IMR-90 (cell line): ENCODE data around the gene CD101. TPM values are rescaled to one million over a fixed set of nuclear protein-coding genes. Genes with fewer than 3 reads are reported as not detected.

ENCODE experiments used
- ATAC-seq: fragments of 200-7000 bp; cut with Tn5 transposase; 2 replicates; pipeline ENCODE4 v1.9.1; 2020; ENCODE audit warnings: low read depth, mild to moderate bottlenecking, moderate library complexity
- BruUV-seq: library from RNA; stranded (reverse); fragments of 400-500 nt; replicated peaks from 2 replicates; lab custom pipeline; 2021; lab: Mats Ljungman, UMichigan
- CTCF ChIA-PET: fragments of 300-600 bp; formaldehyde crosslinking; extraction: SDS; loops from one replicate; lab custom pipeline; 2021; ENCODE audit warnings: antibody characterized with exemption; lab: Yijun Ruan, JAX
- POLR2A ChIA-PET: fragments of 300-600 bp; sonication (Branson Sonifier 250); formaldehyde crosslinking; loops from one replicate; lab custom pipeline; 2022; ENCODE audit warnings: antibody characterized with exemption; ENCODE audit not compliant: unreplicated experiment; lab: Charles Lee
- DNase-seq: peaks from one replicate; pipeline ENCODE4 v3.0.0; 2013
- H2AFZ ChIP-seq: replicated peaks from 2 replicates; pipeline ENCODE3; 2013; ENCODE audit warnings: low read length, mild to moderate bottlenecking; ENCODE audit not compliant: poor library complexity
- H2AK5ac ChIP-seq: 2 replicates; pipeline ENCODE4 v1.6.1; 2013; ENCODE audit warnings: low read depth, low read length, inconsistent platforms
- H2AK9ac ChIP-seq: replicated peaks from 2 replicates; pipeline ENCODE3; 2013; ENCODE audit warnings: mild to moderate bottlenecking, low read depth, low read length, moderate library complexity; ENCODE audit not compliant: poor library complexity
- H2BK120ac ChIP-seq: 2 replicates; pipeline ENCODE4 v1.6.1; 2013; ENCODE audit warnings: low read depth, low read length, inconsistent platforms
- H2BK15ac ChIP-seq: 3 replicates; pipeline ENCODE4 v1.6.1; 2013; ENCODE audit warnings: low read depth, low read length, inconsistent platforms
- H2BK20ac ChIP-seq: 2 replicates; pipeline ENCODE4 v1.6.1; 2013; ENCODE audit warnings: low read depth, mild to moderate bottlenecking, inconsistent platforms, low read length, moderate library complexity
- H2BK5ac ChIP-seq: 2 replicates; pipeline ENCODE4 v1.6.1; 2013; ENCODE audit warnings: mild to moderate bottlenecking, low read depth, low read length, inconsistent platforms; ENCODE audit not compliant: poor library complexity, severe bottlenecking
- H3K14ac ChIP-seq: replicated peaks from 2 replicates; pipeline ENCODE4 v1.6.1; 2013; ENCODE audit warnings: low read depth, low read length, inconsistent platforms
- H3K18ac ChIP-seq: 2 replicates; pipeline ENCODE4 v1.6.1; 2013; ENCODE audit warnings: low read depth, low read length, control low read depth
- H3K23ac ChIP-seq: 2 replicates; pipeline ENCODE4 v1.6.1; 2013; ENCODE audit warnings: low read depth, low read length, inconsistent platforms
- H3K27ac ChIP-seq: 2 replicates; pipeline ENCODE4 v1.5.1; 2013; ENCODE audit warnings: mild to moderate bottlenecking, control low read depth, low read length; ENCODE audit not compliant: insufficient read depth
- H3K27me3 ChIP-seq: 2 replicates; pipeline ENCODE4 v1.6.1; 2013; ENCODE audit warnings: low read length; ENCODE audit not compliant: control insufficient read depth, insufficient read depth
- H3K36me3 ChIP-seq: 2 replicates; pipeline ENCODE4 v1.6.1; 2013; ENCODE audit warnings: low read length, mixed read lengths; ENCODE audit not compliant: control insufficient read depth, insufficient read depth
- H3K4ac ChIP-seq: 2 replicates; pipeline ENCODE4 v1.6.1; 2013; ENCODE audit warnings: low read depth, low read length, inconsistent platforms
- H3K4me1 ChIP-seq: 2 replicates; pipeline ENCODE4 v1.6.1; 2013; ENCODE audit warnings: low read length, mixed read lengths; ENCODE audit not compliant: control insufficient read depth, insufficient read depth
- H3K4me2 ChIP-seq: 2 replicates; pipeline ENCODE4 v1.6.1; 2013; ENCODE audit warnings: low read depth, mild to moderate bottlenecking, control low read depth, low read length, moderate library complexity
- H3K4me3 ChIP-seq: 2 replicates; pipeline ENCODE4 v1.5.1; 2013; ENCODE audit warnings: low read depth, mild to moderate bottlenecking, control low read depth, low read length, moderate library complexity; ENCODE audit not compliant: insufficient read depth
- H3K56ac ChIP-seq: 2 replicates; pipeline ENCODE4 v1.6.1; 2013; ENCODE audit warnings: low read length, inconsistent platforms; ENCODE audit not compliant: insufficient read depth; ENCODE audit errors: extremely low read depth
- H3K79me1 ChIP-seq, 2 experiments: 2 replicates each; pipeline ENCODE4 v1.6.1; 2013; ENCODE audit warnings: low read length in 2 of 2, inconsistent platforms in 1 of 2, low read depth in 1 of 2
- H3K9ac ChIP-seq: 2 replicates; pipeline ENCODE4 v1.6.1; 2013; ENCODE audit warnings: low read depth, low read length, control low read depth
- H3K9me1 ChIP-seq: 2 replicates; pipeline ENCODE4 v1.6.1; 2013; ENCODE audit warnings: low read length, inconsistent platforms; ENCODE audit not compliant: insufficient read depth
- H3K9me3 ChIP-seq: 2 replicates; pipeline ENCODE4 v1.6.1; 2013; ENCODE audit warnings: low read length; ENCODE audit not compliant: control insufficient read depth, insufficient read depth
- H4K20me1 ChIP-seq: 2 replicates; pipeline ENCODE4 v1.6.1; 2013; ENCODE audit warnings: low read length, inconsistent platforms; ENCODE audit not compliant: insufficient read depth
- H4K5ac ChIP-seq: 2 replicates; pipeline ENCODE4 v1.6.1; 2013; ENCODE audit warnings: mild to moderate bottlenecking, low read depth, low read length, control low read depth
- H4K8ac ChIP-seq, 2 experiments: 2 replicates each; pipeline ENCODE4 v1.6.1; 2013; ENCODE audit warnings: low read depth in 2 of 2, low read length in 2 of 2, control low read depth in 1 of 2, inconsistent platforms in 1 of 2
- H4K91ac ChIP-seq: 2 replicates; pipeline ENCODE4 v1.6.1; 2013; ENCODE audit warnings: low read depth, low read length, inconsistent platforms; ENCODE audit not compliant: insufficient read depth
- CHD1 ChIP-seq: IDR thresholded peaks from 2 replicates; pipeline ENCODE4 v1.6.1; 2012; ENCODE audit warnings: low read depth, low read length, improper control_type of control experiment
- ELK1 ChIP-seq: fragments of 150-350 bp; IDR thresholded peaks from 2 replicates; pipeline ENCODE4 v1.6.1; 2016; ENCODE audit warnings: low read depth, mild to moderate bottlenecking, low read length, moderate library complexity, borderline replicate concordance
- MAFK ChIP-seq: IDR thresholded peaks from 2 replicates; pipeline ENCODE4 v1.6.1; 2012; ENCODE audit warnings: low read depth, low read length, improper control_type of control experiment
- NFE2L2 ChIP-seq: fragments of 150-350 bp; IDR thresholded peaks from 2 replicates; pipeline ENCODE4 v1.6.1; 2016; ENCODE audit warnings: low read depth, mild to moderate bottlenecking, low read length
- POLR2A ChIP-seq: IDR thresholded peaks from 2 replicates; pipeline ENCODE4 v1.6.1; 2012; ENCODE audit warnings: mild to moderate bottlenecking, low read depth, low read length
- RAD21 ChIP-seq: IDR thresholded peaks from 2 replicates; pipeline ENCODE4 v1.6.1; 2012; ENCODE audit warnings: low read length, improper control_type of control experiment
- RCOR1 ChIP-seq: IDR thresholded peaks from 2 replicates; pipeline ENCODE4 v1.6.1; 2012; ENCODE audit warnings: mild to moderate bottlenecking, low read length, improper control_type of control experiment; ENCODE audit not compliant: insufficient replicate concordance
- WGBS, 2 experiments: methylation state at CpG; one replicate each; pipeline versions ENCODE4 v1.1.5 to v1.1.7; 2013; ENCODE audit warnings: missing lambda C conversion rate in 2 of 2; ENCODE audit not compliant: insufficient read length in 1 of 2; ENCODE audit errors: extremely low coverage in 2 of 2; 5-methylcytosine and 5-hydroxymethylcytosine counted together
- dilution Hi-C: fragments of 300-500 bp; cut with HindIII; formaldehyde crosslinking; loops from one replicate; pipeline ENCODE4 v1.14.3; 2018; ENCODE audit warnings: low sequenced_read_pairs; ENCODE audit not compliant: unreplicated experiment
- in situ Hi-C: fragments of 300-500 bp; cut with MboI; formaldehyde crosslinking; loops from 3 replicates; pipeline ENCODE4 v1.14.3; 2019; ENCODE audit warnings: low sequenced_read_pairs, inconsistent platforms, mixed read lengths
- intact Hi-C: fragments of 100-400 bp; cut with micrococcal nuclease; formaldehyde crosslinking; loops from 2 replicates; pipeline ENCODE4 v1.10.0; 2022
- polyA plus RNA-seq, 3 experiments: library from polyadenylated mRNA; depleted of rRNA; stranded (reverse); fragments of >200 nt; gene quantifications; 2 replicates each; pipeline ENCODE4 v1.2.3, GENCODE V29; 2012; ENCODE audit warnings: low replicate concordance in 1 of 3
- total RNA-seq: library from RNA; depleted of rRNA; stranded (reverse); fragments of >200 nt; gene quantifications from 2 replicates; pipeline ENCODE4 v1.2.3, GENCODE V29; 2012

CD101 gene
- total and polyA plus RNA-seq, 2 of the 4 experiments (the other 2 are of a cell fraction), result not detected

GRCh38 chr1:117011334-117011733, 9.8 kb downstream of the CD101 start:
- 71% methylated on average over 1 of the region's 3 CpGs; no CpG with 5 or more reads in 1 of the 2 experiments for WGBS, 2 experiments
- TF ChIP-seq MAFK, result no peak
- TF ChIP-seq ELK1, result no peak
- TF ChIP-seq RAD21, result no peak
- TF ChIP-seq NFE2L2, result no peak
- TF ChIP-seq RCOR1, result no peak
- TF ChIP-seq POLR2A, result no peak
- TF ChIP-seq CHD1, result no peak
- no peak overlapping the region for H4K91ac ChIP-seq

More at GRCh38 chr1:117011334-117011733, 9.8 kb downstream of the CD101 start:
- Histone ChIP-seq H3K23ac (no peak overlapping the region), H2AK5ac (no peak overlapping the region), H3K14ac (no peak overlapping the region), H3K36me3 (no peaks in the 10 kb centered on the region), H2BK20ac (no peak overlapping the region), H2AFZ (no peak overlapping the region), H3K4me1 (no peaks in the 10 kb centered on the region), H3K79me1 (no peaks in the 10 kb centered on the region), H3K4me3 (no peak overlapping the region), H2BK5ac (no peak overlapping the region), H3K9me3 (no peaks in the 10 kb centered on the region), H2BK15ac (no peak overlapping the region), H2AK9ac (no peak overlapping the region), H4K5ac (no peak overlapping the region), H3K9me1 (no peaks in the 10 kb centered on the region), H3K4me2 (no peak overlapping the region), H3K18ac (no peak overlapping the region), H3K9ac (no peak overlapping the region), H4K8ac (no peak overlapping the region), H3K56ac (no peak overlapping the region), H3K27me3 (no peaks in the 10 kb centered on the region), H3K27ac (no peak overlapping the region), H4K20me1 (no peaks in the 10 kb centered on the region), H3K4ac (no peak overlapping the region), H2BK120ac (no peak overlapping the region)
- in situ Hi-C loops (no loop called here), intact Hi-C loops (no loop called here), dilution Hi-C loops (no loop called here)
- ChIA-PET CTCF (interaction anchor here (0.6 kb wide), 1 partner anchor 340 kb away, joined by 3 read pairs; no protein-coding TSS in a partner anchor), POLR2A (no interaction called here)
- ATAC-seq (no peak), DNase-seq (no peak)
- no TSS peak for BruUV-seq
